DMS153 treated with DMSO at 0.1 percent for 48 hours (cell line): ENCODE data around the gene HHEX.
A peak's percentile ranks its signal among the peaks of the same experiment; 100 is the strongest.

Source experiments
- DNase-seq: peaks from one replicate; lab custom pipeline; 2025; ENCODE audit not compliant: unreplicated experiment; lab: John Stamatoyannopoulos, UW

The HHEX gene

DNA sequence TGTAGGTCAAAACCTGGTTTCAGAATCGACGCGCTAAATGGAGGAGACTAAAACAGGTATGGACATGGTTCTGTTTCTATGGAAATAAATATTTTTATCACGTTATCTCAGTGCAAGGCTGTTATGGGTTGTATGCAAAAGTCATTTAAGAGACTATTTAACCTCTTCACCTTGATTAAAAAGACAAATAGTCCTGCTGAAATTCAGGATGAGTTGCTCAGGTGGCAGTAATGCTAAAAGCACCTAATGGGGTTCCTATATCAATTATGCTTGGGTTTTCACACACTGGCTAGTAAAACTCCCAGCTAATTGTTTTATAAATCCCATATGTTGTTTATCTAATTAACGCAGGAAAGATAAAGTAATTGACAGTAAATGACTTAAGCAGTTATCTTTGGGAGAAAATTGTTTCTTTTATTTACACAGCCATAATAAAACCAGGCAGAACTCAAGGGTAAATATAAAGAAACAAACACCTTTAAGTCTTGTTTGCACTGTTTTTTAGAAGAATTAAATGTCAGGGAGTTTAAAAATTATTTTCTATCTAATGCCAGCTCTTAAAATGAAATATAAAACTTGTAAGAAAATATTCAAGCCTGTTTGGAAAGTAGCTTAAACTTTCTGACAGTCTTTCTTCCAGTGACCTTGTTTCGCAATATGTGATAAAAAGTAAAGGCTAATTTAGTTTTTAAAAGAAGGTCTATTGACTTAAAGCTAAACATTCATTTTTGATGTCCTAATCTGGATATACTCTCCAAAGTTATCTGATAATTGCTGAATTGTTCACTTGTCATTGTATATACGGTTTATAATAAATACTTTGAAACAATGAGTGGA, 3.2 kb downstream of the HHEX start:
- DNase-seq, result no peak

DNA sequence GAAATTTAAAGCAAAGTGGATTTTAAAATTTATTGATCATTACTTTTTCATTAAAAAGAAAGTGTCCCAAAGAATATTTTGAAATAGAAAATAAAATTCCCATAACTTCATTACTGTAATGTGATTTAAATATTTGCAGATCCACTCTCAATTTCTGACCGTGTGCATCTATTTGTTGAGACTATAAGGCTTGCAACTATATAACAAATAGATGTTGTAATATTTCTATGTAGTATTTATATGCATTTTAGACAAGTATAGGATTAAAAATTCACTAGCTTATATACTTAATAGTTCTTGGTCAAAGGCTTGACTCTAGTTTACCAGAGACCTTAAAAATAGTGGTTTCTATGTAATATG, 3.8 kb downstream of the HHEX start:
- DNase-seq, result no peak

- DNase-seq, result no peak
These were observed 6.2 kb downstream of the HHEX start for GRCh38 chr10:92695679-92696605.

- DNase-seq, result no peak
These were observed 7.0 kb downstream of the HHEX start for GRCh38 chr10:92696606-92697383.

- DNase-seq, result no peak
These were observed 8.1 kb downstream of the HHEX start for GRCh38 chr10:92697663-92698511.

DNA sequence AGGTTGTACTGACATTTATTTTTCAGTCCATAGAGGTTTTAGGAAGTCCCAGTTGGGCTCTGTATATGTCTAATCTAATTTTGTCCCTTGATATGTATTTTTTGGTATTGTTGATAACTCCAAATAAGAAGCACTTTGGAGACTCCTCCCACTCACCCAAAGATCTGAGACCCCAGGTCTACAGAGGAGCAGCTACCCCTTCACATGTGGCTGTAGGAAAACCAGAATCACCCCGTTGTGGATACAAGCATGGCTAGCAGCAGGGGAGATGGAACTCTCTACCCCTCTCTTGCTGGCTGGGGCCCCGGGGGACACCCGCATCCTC, 9.4 kb downstream of the HHEX start:
- no peak for DNase-seq

DNA sequence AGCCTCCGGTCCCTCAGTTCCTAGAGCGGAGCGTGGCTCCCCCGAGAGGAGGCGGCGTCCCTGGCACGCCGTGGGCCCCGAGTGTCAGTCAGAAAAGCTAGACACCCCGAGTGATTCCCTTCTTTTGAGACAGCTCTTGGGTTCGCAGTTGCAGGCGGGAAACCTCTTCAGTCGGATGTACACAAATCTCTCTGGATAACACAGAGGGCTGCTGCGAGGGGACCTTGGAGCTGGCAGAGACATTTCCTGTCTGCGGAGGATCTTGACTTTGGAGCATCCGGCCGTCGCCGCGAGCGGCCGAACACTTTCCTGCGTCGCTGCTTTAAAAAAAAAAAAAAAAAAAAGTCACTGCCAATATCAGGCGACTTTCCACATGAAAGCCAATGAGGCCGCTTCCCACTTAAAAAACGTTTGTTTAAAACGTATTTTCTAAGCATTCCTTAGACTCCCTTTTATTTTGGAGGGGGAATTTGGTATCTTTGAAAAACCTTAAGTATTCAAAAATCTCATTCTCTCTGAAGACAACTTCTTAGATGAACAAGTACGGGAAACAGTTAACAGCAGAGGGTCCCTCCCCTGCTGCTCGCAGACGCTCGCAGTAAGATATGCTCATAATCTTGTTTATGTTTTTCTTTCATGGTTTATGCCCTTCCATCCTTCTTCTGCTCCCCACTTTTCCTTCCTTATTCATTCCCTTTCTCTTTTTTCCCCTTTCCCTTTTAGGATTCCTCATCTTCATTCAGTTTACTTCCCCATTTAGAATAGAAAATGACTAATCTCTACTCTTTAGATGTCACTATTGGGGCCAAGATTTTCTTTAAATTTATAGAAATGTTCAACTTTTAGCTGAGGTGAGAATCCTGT, 10.0 kb downstream of the HHEX start:
- DNase-seq, result peak; percentile 39

DNA sequence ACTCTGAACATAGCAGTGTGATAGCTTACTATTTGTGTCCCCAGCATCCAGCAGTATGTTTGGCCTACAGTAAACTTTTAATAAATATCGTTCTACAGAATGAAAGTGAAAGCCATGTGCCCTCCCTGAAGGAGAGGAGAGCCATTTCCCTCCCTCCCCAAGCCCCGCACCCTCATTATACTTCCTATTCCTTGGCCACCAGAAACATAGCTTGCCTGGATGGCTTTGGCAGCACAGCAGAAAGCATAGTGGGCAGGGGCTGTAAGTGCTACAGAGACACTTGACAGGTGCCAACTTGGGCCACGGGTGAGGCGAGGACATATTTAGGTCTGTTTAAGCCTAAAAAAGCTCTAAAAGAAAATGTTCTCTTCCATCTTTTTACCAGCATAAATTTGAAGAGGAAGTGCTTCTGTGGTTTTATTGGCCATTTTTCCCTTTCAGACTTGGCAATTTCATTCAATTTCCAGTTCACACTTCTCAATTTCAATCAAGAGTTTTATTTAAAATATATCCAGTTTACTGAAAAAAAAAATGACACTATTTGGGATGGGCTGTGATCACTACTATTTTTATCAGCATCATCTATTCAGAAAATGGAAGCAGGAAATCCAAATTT, 12.7 kb downstream of the HHEX start:
- DNase-seq, result no peak

GRCh38 chr10:92712016-92712889, 22.5 kb downstream of the HHEX start:
- DNase-seq, result no peak

DNA sequence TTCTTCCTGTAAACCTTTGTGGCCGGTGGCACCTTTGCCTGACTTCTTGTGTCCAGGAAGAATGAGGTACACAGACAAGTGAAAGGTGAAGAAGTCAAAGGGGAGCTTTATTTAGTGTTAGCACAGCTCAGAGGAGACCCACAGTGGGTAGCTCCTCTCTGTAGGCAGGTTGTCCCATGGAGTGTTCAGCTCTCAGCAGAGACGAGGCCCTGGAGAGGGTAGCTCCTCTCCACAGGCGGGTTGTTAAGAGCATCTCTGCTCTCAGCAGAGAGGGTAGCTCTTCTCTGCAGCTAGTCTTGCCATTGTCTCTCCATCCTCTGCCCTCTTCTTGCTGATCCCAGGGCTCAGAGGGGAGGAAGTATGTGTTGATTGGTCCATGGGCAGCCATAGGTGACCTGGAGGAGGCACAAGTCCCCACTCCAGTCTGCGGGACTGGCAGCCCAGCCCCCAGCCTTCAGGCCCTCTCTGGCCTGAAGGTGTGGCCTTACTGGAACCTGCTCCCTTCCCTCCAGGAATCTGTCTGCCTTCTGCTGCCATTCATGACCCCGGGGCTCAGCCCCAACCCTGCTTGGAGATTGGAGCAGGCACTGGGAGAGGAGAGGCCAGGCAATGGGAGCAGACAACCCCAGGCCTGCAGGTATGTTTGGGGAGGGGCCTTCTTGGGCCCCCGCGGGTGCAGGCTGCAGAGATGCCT, 24.5 kb downstream of the HHEX start:
- DNase-seq, result no peak

DNA sequence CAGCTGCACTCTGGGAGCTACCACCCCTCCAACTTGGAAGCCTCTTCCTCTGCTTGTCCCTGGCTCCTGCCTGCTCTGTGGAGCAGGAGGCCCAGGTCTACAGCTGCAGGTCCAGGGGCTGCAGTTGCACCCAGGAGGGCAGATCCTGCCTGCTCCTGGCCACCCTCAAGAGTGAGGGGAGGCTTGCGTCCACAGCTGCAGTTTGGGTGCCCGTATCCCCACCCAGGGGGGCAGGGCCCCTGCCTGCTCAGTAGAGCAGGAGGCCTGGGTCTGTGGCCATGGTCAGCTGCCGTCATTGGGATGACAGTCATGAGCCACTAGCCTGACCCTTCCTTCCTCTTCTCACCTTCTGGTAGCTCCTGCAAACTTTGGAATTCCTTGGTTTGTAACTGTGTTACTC, 25.1 kb downstream of the HHEX start:
- no peak for DNase-seq

DNA sequence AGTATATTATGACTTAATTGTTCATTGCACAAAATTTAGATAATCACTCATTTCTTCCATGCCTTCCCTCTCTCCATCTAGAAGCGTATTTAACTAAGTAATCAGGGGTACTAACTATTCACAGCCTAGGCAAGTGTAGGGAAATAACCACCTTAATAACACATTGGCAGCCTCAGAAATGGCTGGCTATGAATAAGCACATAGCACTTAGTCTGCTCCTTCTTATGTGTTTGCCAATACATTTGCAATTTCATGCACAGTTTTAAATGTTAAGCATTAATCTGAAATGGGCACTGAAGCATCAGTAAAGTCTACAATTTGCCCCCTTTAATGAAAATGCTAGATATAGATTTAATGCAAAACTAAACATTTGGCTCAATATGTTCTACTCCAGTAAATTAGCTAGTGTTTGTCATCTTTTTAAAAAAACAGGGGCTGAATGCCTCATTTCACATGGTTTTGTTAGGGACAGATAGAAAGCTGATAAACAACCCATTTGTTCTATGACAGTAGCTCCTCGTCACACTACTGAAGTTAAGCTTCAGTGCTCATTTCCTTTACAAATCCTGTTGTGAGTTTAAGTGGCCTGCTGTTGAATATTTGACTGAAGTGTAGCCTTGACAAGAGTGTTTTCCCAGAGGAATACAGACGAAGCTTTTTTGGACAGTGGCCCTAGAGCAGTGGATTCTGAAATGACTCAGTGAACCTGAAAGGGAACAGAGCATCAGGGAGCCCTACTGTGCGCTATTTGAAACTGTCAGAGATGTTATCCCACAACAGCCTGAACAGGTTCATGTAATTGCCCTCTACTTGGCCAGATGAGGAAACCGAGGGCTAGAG, 30.5 kb downstream of the HHEX start:
- no peak for DNase-seq

DNA sequence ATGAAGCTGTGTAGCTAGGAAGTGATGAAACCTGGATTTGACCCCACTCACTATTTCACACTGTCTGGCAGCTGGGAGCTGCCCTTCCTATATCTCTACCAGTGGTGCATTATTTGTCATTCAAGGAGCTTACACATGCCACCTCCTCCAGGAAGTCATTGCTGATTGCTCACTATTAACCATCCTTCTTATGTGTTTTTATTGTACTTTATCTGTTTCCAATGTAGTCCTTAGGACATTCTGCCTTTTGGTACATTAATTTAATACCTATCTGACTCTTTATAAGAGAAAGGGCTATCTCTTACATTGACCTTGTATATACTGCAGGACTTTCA, 31.0 kb downstream of the HHEX start:
- DNase-seq, result no peak

DNA sequence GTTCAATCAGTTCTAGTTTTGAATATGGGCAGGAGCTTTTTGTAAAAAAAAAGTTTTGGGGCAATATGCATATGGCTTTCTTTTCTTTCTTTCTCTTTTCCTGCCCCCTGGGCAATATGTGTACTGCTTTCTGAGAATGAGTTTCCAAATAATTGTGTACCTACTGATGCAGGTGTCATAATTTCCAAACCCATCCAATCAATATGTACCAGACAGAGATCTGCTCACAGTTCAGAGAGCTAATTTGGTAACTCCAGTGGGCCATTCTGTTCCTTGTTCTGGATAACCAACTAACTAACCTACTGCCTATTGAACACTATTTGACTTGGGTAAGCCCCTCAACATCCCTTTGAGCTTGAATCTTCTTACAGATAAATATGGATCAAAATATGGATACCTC, 32.6 kb downstream of the HHEX start:
- no peak for DNase-seq

- no peak for DNase-seq
These were observed 37.4 kb downstream of the HHEX start for GRCh38 chr10:92727141-92727540.

DNA sequence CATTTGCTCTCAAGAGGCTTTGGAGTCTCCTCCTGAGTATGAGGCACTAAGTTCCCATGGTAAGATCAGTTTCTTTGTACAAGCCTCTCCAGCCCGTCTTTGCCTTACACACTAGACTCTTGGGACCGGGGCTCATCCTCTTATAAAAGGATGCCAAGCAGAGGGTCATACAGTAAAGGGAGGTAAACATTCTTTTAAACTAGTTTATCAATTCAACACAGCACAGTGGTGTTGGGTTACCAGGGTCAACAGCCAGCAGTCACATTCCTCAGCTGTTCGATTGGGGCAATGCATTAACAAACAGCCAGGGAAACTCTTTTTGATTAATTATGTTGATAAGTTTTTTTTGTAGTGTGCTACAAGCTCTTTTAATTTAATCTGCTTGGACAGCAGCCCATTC, 37.8 kb downstream of the HHEX start:
- DNase-seq, result no peak

DNA sequence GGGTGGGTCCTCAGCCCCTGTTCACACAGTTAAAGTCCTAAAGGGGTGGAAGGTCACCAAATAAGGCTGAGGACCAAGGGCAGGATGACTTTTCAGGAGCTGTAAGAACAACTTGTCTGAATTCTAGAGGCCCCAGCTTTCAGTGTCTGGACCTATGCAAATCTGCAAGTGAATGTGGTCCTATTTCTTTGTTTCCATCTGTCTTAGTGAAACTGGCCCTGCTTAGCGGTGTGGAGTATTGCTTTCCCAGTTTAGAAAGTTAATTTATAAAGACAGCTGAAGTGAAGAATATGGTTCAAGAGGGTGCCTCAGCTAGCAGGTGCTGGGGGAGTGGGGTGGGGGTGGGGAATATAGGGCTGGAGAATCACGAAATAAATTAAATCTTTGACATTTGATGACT, 40.1 kb downstream of the HHEX start:
- no peak for DNase-seq
